Tibial nerve (tissue), 4 donors: ENCODE data around the gene ANKRD44.

Source experiments
- EP300 ChIP-seq, 2 donors: sonication (generic); formaldehyde crosslinking; IDR thresholded peaks; one replicate each; pipeline ENCODE4 v1.6.1; 2017; ENCODE audit warnings: antibody characterized with exemption in 2 of 2, mild to moderate bottlenecking in 1 of 2
- POLR2A ChIP-seq, 2 donors: fragments of 450-650 bp; IDR thresholded peaks; one replicate each; pipeline ENCODE4 v1.6.1; 2017; ENCODE audit warnings: antibody characterized with exemption in 2 of 2, mild to moderate bottlenecking in 2 of 2, moderate library complexity in 2 of 2
- TF ChIP-seq, protein P1 (sequence below), 5 experiments: fragments of 200-600 bp in 3 of 5; fragments of 450-650 bp in 2 of 5; sonication (generic) in 3 of 5; IDR thresholded peaks; one replicate each; pipeline ENCODE4 v1.5.1; 2016 to 2019; ENCODE audit warnings: antibody characterized with exemption in 5 of 5, mild to moderate bottlenecking in 3 of 5, moderate library complexity in 2 of 5

DNA sequence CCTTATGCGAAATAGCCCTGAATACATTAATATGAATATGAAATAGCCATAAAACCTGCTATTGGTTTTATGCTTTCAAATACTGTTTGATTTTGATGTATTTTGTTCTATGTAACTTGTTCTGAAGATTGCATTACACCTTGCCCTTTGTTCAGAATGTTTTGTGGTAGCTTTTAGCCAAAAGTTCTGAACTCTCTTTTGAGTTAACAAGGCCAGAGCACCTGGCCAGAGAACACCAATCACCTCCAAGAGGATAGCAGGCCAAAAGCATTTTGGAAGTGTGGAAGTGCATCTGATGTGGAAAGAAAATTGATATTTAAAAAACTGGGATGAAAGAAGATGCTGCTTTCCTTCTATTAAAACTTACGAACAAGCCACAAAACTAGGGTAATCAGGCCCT is 297.5 kb downstream of the ANKRD44 start:
- TF ChIP-seq, protein P1, sequence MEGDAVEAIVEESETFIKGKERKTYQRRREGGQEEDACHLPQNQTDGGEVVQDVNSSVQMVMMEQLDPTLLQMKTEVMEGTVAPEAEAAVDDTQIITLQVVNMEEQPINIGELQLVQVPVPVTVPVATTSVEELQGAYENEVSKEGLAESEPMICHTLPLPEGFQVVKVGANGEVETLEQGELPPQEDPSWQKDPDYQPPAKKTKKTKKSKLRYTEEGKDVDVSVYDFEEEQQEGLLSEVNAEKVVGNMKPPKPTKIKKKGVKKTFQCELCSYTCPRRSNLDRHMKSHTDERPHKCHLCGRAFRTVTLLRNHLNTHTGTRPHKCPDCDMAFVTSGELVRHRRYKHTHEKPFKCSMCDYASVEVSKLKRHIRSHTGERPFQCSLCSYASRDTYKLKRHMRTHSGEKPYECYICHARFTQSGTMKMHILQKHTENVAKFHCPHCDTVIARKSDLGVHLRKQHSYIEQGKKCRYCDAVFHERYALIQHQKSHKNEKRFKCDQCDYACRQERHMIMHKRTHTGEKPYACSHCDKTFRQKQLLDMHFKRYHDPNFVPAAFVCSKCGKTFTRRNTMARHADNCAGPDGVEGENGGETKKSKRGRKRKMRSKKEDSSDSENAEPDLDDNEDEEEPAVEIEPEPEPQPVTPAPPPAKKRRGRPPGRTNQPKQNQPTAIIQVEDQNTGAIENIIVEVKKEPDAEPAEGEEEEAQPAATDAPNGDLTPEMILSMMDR (IDR thresholded peaks at IDR 0.05), result no peak
- TF ChIP-seq POLR2A (IDR thresholded peaks at IDR 0.05) (no peak), EP300 (IDR thresholded peaks at IDR 0.05) (no peak)
